ENCODE results near the gene FAM163A. TPM values are rescaled to one million over a fixed set of nuclear protein-coding genes. Genes with fewer than 3 reads are reported as not detected.

FAM163A gene
- total RNA-seq, 1 donor from 2014 or later, result 0.05 TPM

- ATAC-seq, result no peak
- no peak for DNase-seq (ENCODE audit: low spot score)
Measured at GRCh38 chr1:179748772-179749171, 5.7 kb downstream of the FAM163A start.

- DNase-seq (ENCODE audit: low spot score) (no peak), ATAC-seq (no peak)
Measured at GRCh38 chr1:179750630-179751029, 7.5 kb downstream of the FAM163A start.

- ATAC-seq (no peak), DNase-seq (ENCODE audit: low spot score) (no peak)
Measured at GRCh38 chr1:179753061-179753460, 10.0 kb downstream of the FAM163A start.

GRCh38 chr1:179754041-179754624, 11.0 kb downstream of the FAM163A start:
- ATAC-seq (no peak), DNase-seq (ENCODE audit: low spot score) (no peak)

- no peak for DNase-seq (ENCODE audit: low spot score)
- ATAC-seq, result no peak
Measured at GRCh38 chr1:179757933-179758332, 14.8 kb downstream of the FAM163A start.

- DNase-seq (ENCODE audit: low spot score) (no peak), ATAC-seq (no peak)
Measured at GRCh38 chr1:179760521-179760920, 17.4 kb downstream of the FAM163A start.

GRCh38 chr1:179761296-179761695, 18.2 kb downstream of the FAM163A start:
- no peak for ATAC-seq
- DNase-seq (ENCODE audit: low spot score), result no peak

- DNase-seq (ENCODE audit: low spot score), result no peak
Measured at GRCh38 chr1:179761846-179762640, 19.0 kb downstream of the FAM163A start.

GRCh38 chr1:179767177-179767581, 24.1 kb downstream of the FAM163A start:
- DNase-seq (ENCODE audit: low spot score) (no peak), ATAC-seq (no peak)

More at GRCh38 chr1:179761846-179762640, 19.0 kb downstream of the FAM163A start:
- no peak for ATAC-seq

- DNase-seq (ENCODE audit: low spot score), result no peak
- no peak for ATAC-seq
Measured at GRCh38 chr1:179767996-179768395, 24.9 kb downstream of the FAM163A start.

- no peak for ATAC-seq
- DNase-seq (ENCODE audit: low spot score), result no peak
Measured at GRCh38 chr1:179770887-179771502, 27.9 kb downstream of the FAM163A start.

- ATAC-seq (no peak), DNase-seq (ENCODE audit: low spot score) (no peak)
Measured at GRCh38 chr1:179773264-179773663, 30.2 kb downstream of the FAM163A start.

GRCh38 chr1:179774000-179774399, 30.9 kb downstream of the FAM163A start:
- DNase-seq (ENCODE audit: low spot score), result no peak
- ATAC-seq, result no peak

GRCh38 chr1:179774566-179774965, 31.5 kb downstream of the FAM163A start:
- DNase-seq (ENCODE audit: low spot score) (no peak), ATAC-seq (no peak)

GRCh38 chr1:179775009-179775408, 31.9 kb downstream of the FAM163A start:
- no peak for DNase-seq (ENCODE audit: low spot score)
- ATAC-seq, result no peak

GRCh38 chr1:179776831-179777230, 33.7 kb downstream of the FAM163A start:
- DNase-seq (ENCODE audit: low spot score) (no peak), ATAC-seq (no peak)

GRCh38 chr1:179777731-179778130, 34.6 kb downstream of the FAM163A start:
- ATAC-seq (no peak), DNase-seq (ENCODE audit: low spot score) (no peak)

GRCh38 chr1:179779645-179780272, 36.7 kb downstream of the FAM163A start:
- ATAC-seq (no peak), DNase-seq (ENCODE audit: low spot score) (no peak)

GRCh38 chr1:179781962-179782361, 38.9 kb downstream of the FAM163A start:
- peak; percentile 52 for DNase-seq (ENCODE audit: low spot score)
- peak; percentile 57 for ATAC-seq

GRCh38 chr1:179785031-179785431, 41.9 kb downstream of the FAM163A start:
- DNase-seq (ENCODE audit: low spot score) (no peak), ATAC-seq (no peak)

GRCh38 chr1:179785728-179786127, 42.6 kb downstream of the FAM163A start:
- DNase-seq (ENCODE audit: low spot score) (no peak), ATAC-seq (no peak)

All from left lobe of liver (tissue), 2 donors.